ENCODE measurements around the gene DOC2A. TPM values are rescaled to one million over a fixed set of nuclear protein-coding genes. Genes with fewer than 3 reads are reported as not detected.
"Not testable (repeated sequence)": the region's sequence is repeated elsewhere in the genome, so short reads cannot be mapped to it uniquely, and the experiment has no call there.

The DOC2A gene
- total RNA-seq, 2 donors from 2014 or later, result 3.0 to 6.4 TPM

DNA sequence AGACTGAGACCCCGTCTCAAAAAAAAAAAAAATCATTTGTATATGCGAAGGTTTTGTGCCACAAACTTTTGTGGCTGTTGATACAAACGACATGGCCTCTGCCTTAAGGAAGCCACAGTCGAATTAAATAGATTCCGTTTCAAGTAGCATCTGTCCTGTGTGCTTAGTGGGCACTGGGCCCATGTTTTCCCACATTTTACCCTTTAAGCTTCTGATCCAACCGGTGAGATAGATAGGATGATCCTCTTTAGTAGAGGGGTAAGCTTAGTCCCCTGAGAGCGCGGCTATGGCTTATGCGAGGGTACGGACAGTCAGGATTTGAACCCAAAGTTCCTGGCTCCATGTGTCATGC is 49.7 kb downstream of the DOC2A start:
- H3K4me1 ChIP-seq (replicated peaks), result no peaks in the 10 kb centered on the region
- intact Hi-C loops (cut with DNase I), result loop anchor here (10.0 kb wide), 1 partner anchor 136 kb away; the partner anchor contains the start of gene MVP
- WGBS, result 43% methylated on average over 10 of the region's 10 CpGs

GRCh38 chr16:29959821-29960220 is 51.0 kb downstream of the DOC2A start:
- intact Hi-C loops (cut with DNase I), result loop anchor here (10.0 kb wide), 1 partner anchor 135 kb away; the partner anchor contains the start of gene MVP
- H3K27me3 ChIP-seq (replicated peaks; ENCODE audit: insufficient read depth); H3K9me3 ChIP-seq; H3K4me1 ChIP-seq (replicated peaks); H3K4me3 ChIP-seq; DNase-seq (ENCODE audit: low spot score); H3K36me3 ChIP-seq; H3K27ac ChIP-seq: not testable (repeated sequence)
- 94% methylated on average over 4 of the region's 4 CpGs for WGBS

More for the DNA sequence above, 49.7 kb downstream of the DOC2A start:
- H3K9me3 ChIP-seq, result no peaks in the 10 kb centered on the region
- TF ChIP-seq CTCF (IDR thresholded peaks at IDR 0.05) (no peak), POLR2A (IDR thresholded peaks at IDR 0.05) (no peak), POLR2AphosphoS5 (IDR thresholded peaks at IDR 0.05) (no peak)
- no peaks in the 10 kb centered on the region for H3K36me3 ChIP-seq
- no peaks in the 10 kb centered on the region for H3K27me3 ChIP-seq (replicated peaks; ENCODE audit: insufficient read depth)
- peak overlapping the region; percentile 70 to 71 for H3K4me3 ChIP-seq
- DNase-seq (ENCODE audit: low spot score), result no peak
- peak overlapping the region; percentile 90 to 93 for H3K27ac ChIP-seq

GRCh38 chr16:29959293-29959692 is 51.5 kb downstream of the DOC2A start:
- H3K36me3 ChIP-seq, result no peaks in the 10 kb centered on the region
- intact Hi-C loops (cut with DNase I), result no loop called here
- WGBS, result 85% methylated on average over 9 of the region's 9 CpGs

DNA sequence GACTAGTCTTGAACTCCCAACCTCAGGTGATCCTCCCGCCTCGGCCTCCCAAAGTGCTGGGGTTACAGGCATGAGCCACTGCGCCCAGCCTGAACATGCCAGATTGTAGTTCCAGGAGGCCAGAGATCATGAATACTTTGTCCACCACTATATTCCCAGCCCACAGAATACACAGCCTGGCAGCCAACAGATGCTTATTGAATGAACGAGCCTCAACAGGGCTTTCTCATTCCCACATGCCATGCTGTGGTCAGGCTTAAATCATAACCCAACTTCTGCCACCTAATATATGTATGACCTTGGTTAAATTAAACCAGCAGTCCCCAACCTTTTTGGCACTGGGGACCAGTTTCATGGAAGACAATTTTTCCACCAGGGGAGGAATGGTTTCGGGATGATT is 52.1 kb downstream of the DOC2A start:
- no peak overlapping the region for H3K27ac ChIP-seq
- no peak overlapping the region for H3K4me3 ChIP-seq
- no peaks in the 10 kb centered on the region for H3K9me3 ChIP-seq
- intact Hi-C loops (cut with DNase I), result no loop called here
- no peaks in the 10 kb centered on the region for H3K4me1 ChIP-seq (replicated peaks)
- no peaks in the 10 kb centered on the region for H3K36me3 ChIP-seq
- TF ChIP-seq POLR2AphosphoS5 (IDR thresholded peaks at IDR 0.05), result no peak
- no peak for TF ChIP-seq POLR2A (IDR thresholded peaks at IDR 0.05)
- no peak for TF ChIP-seq CTCF (IDR thresholded peaks at IDR 0.05)
- no peaks in the 10 kb centered on the region for H3K27me3 ChIP-seq (replicated peaks; ENCODE audit: insufficient read depth)
- DNase-seq (ENCODE audit: low spot score), result no peak
- 84% methylated on average over 5 of the region's 5 CpGs for WGBS

More at GRCh38 chr16:29959293-29959692, 51.5 kb downstream of the DOC2A start:
- H3K9me3 ChIP-seq, result no peaks in the 10 kb centered on the region
- H3K4me1 ChIP-seq (replicated peaks), result no peaks in the 10 kb centered on the region
- DNase-seq (ENCODE audit: low spot score), result no peak
- TF ChIP-seq CTCF (IDR thresholded peaks at IDR 0.05), result no peak
- TF ChIP-seq POLR2AphosphoS5 (IDR thresholded peaks at IDR 0.05), result no peak
- TF ChIP-seq POLR2A (IDR thresholded peaks at IDR 0.05), result no peak
- H3K4me3 ChIP-seq, result no peak overlapping the region
- no peaks in the 10 kb centered on the region for H3K27me3 ChIP-seq (replicated peaks; ENCODE audit: insufficient read depth)
- no peak overlapping the region for H3K27ac ChIP-seq

Other genes with a start within 250 kb of the DOC2A start
- not detected for gene ZG16, start 232.8 kb downstream of the DOC2A start, total RNA-seq
- 10 to 100 TPM; 58.5 to 89.6 TPM for gene KIF22, start 220.3 kb downstream of the DOC2A start, total RNA-seq
- 100 to 1,000 TPM; 180 to 188 TPM for gene MAZ, start 204.5 kb downstream of the DOC2A start, total RNA-seq
- 10 to 100 TPM in 1 of 2 donors, 1 to 10 TPM in 1; 6.6 to 19.2 TPM for gene PRRT2, start 198.8 kb downstream of the DOC2A start, total RNA-seq
- 10 to 100 TPM; 64.3 to 64.4 TPM for gene PAGR1, start 194.9 kb downstream of the DOC2A start, total RNA-seq
- 100 to 1,000 TPM in 1 of 2 donors, 10 to 100 TPM in 1; 59.3 to 247 TPM for gene MVP, start 190.6 kb downstream of the DOC2A start, total RNA-seq
- 100 to 1,000 TPM; 121 to 132 TPM for gene CDIPT, start 147.8 kb downstream of the DOC2A start, total RNA-seq
- gene SEZ6L2, start 111.5 kb downstream of the DOC2A start, total RNA-seq, result 10 to 100 TPM; 60.7 to 62.9 TPM
- 1 to 10 TPM; 1.2 to 5.1 TPM for gene ASPHD1, start 110.5 kb downstream of the DOC2A start, total RNA-seq
- gene KCTD13, start 84.8 kb downstream of the DOC2A start, total RNA-seq, result 100 to 1,000 TPM in 1 of 2 donors, 10 to 100 TPM in 1; 15.9 to 134 TPM
- gene TMEM219, start 48.9 kb downstream of the DOC2A start, total RNA-seq, result 100 to 1,000 TPM; 188 to 218 TPM
- gene TAOK2, start 37.2 kb downstream of the DOC2A start, total RNA-seq, result 10 to 100 TPM; 43.8 to 97.4 TPM
- 10 to 100 TPM; 10.8 to 22.4 TPM for gene HIRIP3, start 15.4 kb downstream of the DOC2A start, total RNA-seq
- gene INO80E, start 14.8 kb downstream of the DOC2A start, total RNA-seq, result 100 to 1,000 TPM in 1 of 2 donors, 10 to 100 TPM in 1; 51.8 to 113 TPM
- gene C16orf92, start 12.2 kb upstream of the DOC2A start, total RNA-seq, result not detected
- gene TLCD3B, start 20.2 kb upstream of the DOC2A start, total RNA-seq, result 10 to 100 TPM in 1 of 2 donors, under 1 TPM in 1; 0.46 to 17.2 TPM
- gene ALDOA, start 54.7 kb upstream of the DOC2A start, total RNA-seq, result 100 to 1,000 TPM; 884 to 943 TPM
- gene PPP4C, start 65.0 kb upstream of the DOC2A start, total RNA-seq, result 10 to 100 TPM; 67.8 to 85.4 TPM
- 1 to 10 TPM; 1.5 to 2.5 TPM for gene TBX6, start 80.9 kb upstream of the DOC2A start, total RNA-seq
- 100 to 1,000 TPM; 150 to 164 TPM for gene YPEL3, start 85.2 kb upstream of the DOC2A start, total RNA-seq
- gene GDPD3, start 102.5 kb upstream of the DOC2A start, total RNA-seq, result 1 to 10 TPM in 1 of 2 donors, under 1 TPM in 1; 0.91 to 2.4 TPM
- gene MAPK3, start 112.2 kb upstream of the DOC2A start, total RNA-seq, result 10 to 100 TPM; 19.0 to 77.4 TPM
- 10 to 100 TPM in 1 of 2 donors, 1 to 10 TPM in 1; 8.9 to 14.7 TPM for gene CORO1A, start 172.6 kb upstream of the DOC2A start, total RNA-seq
- 100 to 1,000 TPM; 137 to 151 TPM for gene BOLA2B, start 182.6 kb upstream of the DOC2A start, total RNA-seq
- gene SLX1A, start 182.8 kb upstream of the DOC2A start, total RNA-seq, result 10 to 100 TPM; 36.8 to 41.3 TPM
- 10 to 100 TPM in 1 of 2 donors, 1 to 10 TPM in 1; 8.8 to 10.2 TPM for gene SULT1A3, start 188.2 kb upstream of the DOC2A start, total RNA-seq
- gene NPIPB13, start 237.5 kb upstream of the DOC2A start, total RNA-seq, result 1 to 10 TPM in 1 of 2 donors, under 1 TPM in 1; 0.82 to 5.8 TPM